Measurements from ENCODE around the gene DGKG.

DNA sequence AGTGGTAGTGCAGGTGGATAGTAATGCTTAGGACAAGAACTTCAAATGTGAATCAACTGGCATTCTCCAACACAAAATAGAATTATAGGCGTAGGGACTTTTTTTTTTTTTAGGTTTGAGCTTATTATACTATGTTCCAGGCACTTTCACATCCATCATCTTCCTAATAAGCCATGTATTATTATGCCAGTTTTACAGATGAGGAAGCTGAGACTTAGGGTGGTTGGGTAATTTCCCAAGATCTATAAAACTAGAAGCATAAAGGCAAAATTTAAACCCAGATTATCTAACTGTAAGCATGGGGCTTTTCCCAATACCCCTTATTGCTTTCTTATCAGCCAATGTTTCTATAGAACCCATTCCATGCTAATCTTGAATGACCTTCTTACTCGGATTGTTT is 178.0 kb downstream of the DGKG start:
- TF ChIP-seq CTCF (IDR thresholded peaks at IDR 0.05) (no peak), EP300 (IDR thresholded peaks at IDR 0.05) (no peak), POLR2A (IDR thresholded peaks at IDR 0.05) (no peak)

All from suprapubic skin (tissue), 3 donors.